H1 (cell line): ENCODE data around the gene NR2F1. TPM values are rescaled to one million over a fixed set of nuclear protein-coding genes. Genes with fewer than 3 reads are reported as not detected.

Experiments
- ASH2L ChIP-seq: fragments of 200-600, 300-600 bp; sonication (generic); IDR thresholded peaks from one replicate; pipeline ENCODE4 v1.7.1; 2017; ENCODE audit warnings: low read length
- ATF2 ChIP-seq: IDR thresholded peaks from 2 replicates; pipeline ENCODE4 v1.6.1; 2012; ENCODE audit warnings: low read length, inconsistent platforms
- CBX8 ChIP-seq: fragments of 300-800, 300-1000 bp; sonication (generic); IDR thresholded peaks from 2 replicates; pipeline ENCODE4 v1.7.1; 2016; ENCODE audit warnings: low read depth, low read length, borderline replicate concordance
- CTCF ChIP-seq, 3 experiments: IDR thresholded peaks; 1 replicate in 2 of 3; 2 replicates in 1 of 3; pipeline versions ENCODE4 v1.5.1 to v1.6.1; 2011; ENCODE audit warnings: low read length in 3 of 3, mild to moderate bottlenecking in 3 of 3, inconsistent platforms in 2 of 3, low read depth in 1 of 3, moderate library complexity in 1 of 3; ENCODE audit not compliant: insufficient read depth in 1 of 3; ENCODE audit errors: control extremely low read depth in 1 of 3
- HDAC2 ChIP-seq, 2 experiments: fragments of 300-600 bp in 1 of 2; sonication (generic) in 1 of 2; IDR thresholded peaks; 2 replicates each; pipeline ENCODE4 v1.6.1; 2011 to 2012; ENCODE audit warnings: low read depth in 2 of 2, low read length in 2 of 2, mild to moderate bottlenecking in 2 of 2, moderate library complexity in 2 of 2, borderline replicate concordance in 1 of 2, inconsistent platforms in 1 of 2
- KDM4A ChIP-seq: IDR thresholded peaks from one replicate; pipeline ENCODE4 v1.7.1; 2012; ENCODE audit warnings: low read depth, mild to moderate bottlenecking, moderate library complexity, low read length, inconsistent platforms; ENCODE audit not compliant: severe bottlenecking
- MAX ChIP-seq: IDR thresholded peaks from 2 replicates; pipeline ENCODE4 v1.6.1; 2012; ENCODE audit warnings: inconsistent platforms
- NANOG ChIP-seq: IDR thresholded peaks from 2 replicates; pipeline ENCODE4 v1.6.1; 2011; ENCODE audit warnings: low read length, low read depth, mild to moderate bottlenecking, inconsistent platforms; ENCODE audit not compliant: insufficient read depth, poor library complexity, severe bottlenecking
- NRF1 ChIP-seq: IDR thresholded peaks from 2 replicates; pipeline ENCODE4 v1.6.1; 2011; ENCODE audit warnings: mild to moderate bottlenecking, low read depth, low read length, improper control_type of control experiment
- RNF2 ChIP-seq: fragments of 200-900, 300-1000 bp; sonication (generic); IDR thresholded peaks from 2 replicates; pipeline ENCODE4 v1.7.1; 2016; ENCODE audit warnings: borderline replicate concordance, low read depth, mild to moderate bottlenecking, antibody characterized with exemption, low read length; ENCODE audit not compliant: poor library complexity, severe bottlenecking; ENCODE audit errors: missing control alignments
- SIN3A ChIP-seq, 2 experiments: IDR thresholded peaks in 1 of 2; conservative IDR thresholded peaks in 1 of 2; 2 replicates each; pipeline ENCODE4 v1.6.1; 2011 to 2012; ENCODE audit warnings: low read length in 2 of 2, improper control_type of control experiment in 1 of 2, low read depth in 1 of 2, mild to moderate bottlenecking in 1 of 2
- SIRT6 ChIP-seq: IDR thresholded peaks from one replicate; pipeline ENCODE4 v1.7.1; 2012; ENCODE audit warnings: low read length, inconsistent platforms
- SP4 ChIP-seq: IDR thresholded peaks from 2 replicates; pipeline ENCODE4 v1.6.1; 2012; ENCODE audit warnings: low read length, inconsistent platforms
- SUZ12 ChIP-seq: fragments of 200-600 bp; sonication (generic); IDR thresholded peaks from 2 replicates; pipeline ENCODE4 v1.6.1; 2012; ENCODE audit warnings: mild to moderate bottlenecking, inconsistent platforms, low read length, moderate library complexity, mixed read lengths
- TCF12 ChIP-seq: IDR thresholded peaks from 2 replicates; pipeline ENCODE4 v1.6.1; 2011; ENCODE audit warnings: low read depth, mild to moderate bottlenecking, low read length
- polyA plus RNA-seq, 7 experiments: library from polyadenylated mRNA; depleted of rRNA in 3 of 7; stranded (reverse) in 5 of 7; unstranded in 2 of 7; fragments of >200 nt in 5 of 7; fragments of 200-250 nt in 2 of 7; gene quantifications; 1 replicate in 5 of 7; 2 replicates in 1 of 7; 4 replicates in 1 of 7; pipeline versions ENCODE4 v1.2.1 to v1.2.3, GENCODE V29; 2011 to 2013; ENCODE audit warnings: missing spikeins in 2 of 7, mixed read lengths in 2 of 7
- total RNA-seq: library from RNA; stranded (reverse); fragmentation: NEBNext Ultra II Directional; extraction: Animal tissue kit (Norgen Biotek cat#: 25700); gene quantifications from 2 replicates; pipeline ENCODE4 v1.2.1, GENCODE V29; 2021

NR2F1 gene
- total and polyA plus RNA-seq, 2 of the 8 experiments (the other 6 are each of a cell fraction or from before 2014, with no cell fraction given): not detected

GRCh38 chr5:93580063-93580926, 2.7 kb upstream of the NR2F1 start (continued):
- TF ChIP-seq SIN3A (conservative IDR thresholded peaks at IDR 0.05 in 1 of 2, IDR thresholded peaks at IDR 0.05 in 1 of 2; ENCODE audit: low read depth in 1 of 2, low read length in 2 of 2) (no peak), CTCF (IDR thresholded peaks at IDR 0.05; ENCODE audit: control extremely low read depth in 1 of 3, insufficient read depth in 1 of 3, low read depth in 1 of 3, low read length in 3 of 3) (no peak), KDM4A (peak; percentile 35), ATF2 (no peak), ASH2L (peak; percentile 60), MAX (peak; percentile 40; the same call in 1 of the 2 replicates), HDAC2 (IDR thresholded peaks at IDR 0.05; ENCODE audit: borderline replicate concordance in 1 of 2, low read depth in 2 of 2, low read length in 2 of 2) (no peak), CBX8 (peak; percentile 90; the same call in 1 of the 2 replicates), SIRT6 (no peak), RNF2 (peak; percentile 99), SP4 (no peak), NRF1 (no peak), NANOG (no peak), SUZ12 (peak; percentile 99), TCF12 (0 out of 2 replicates have a peak, but pooled peaks have one; percentile 2)
